K562 (cell line): ENCODE results near the gene ZNF613. TPM values are rescaled to one million over a fixed set of nuclear protein-coding genes. Genes with fewer than 3 reads are reported as not detected.
A peak's percentile ranks its signal among the peaks of the same experiment; 100 is the strongest.

Source experiments
- ATAC-seq: fragments of 200-7000 bp; cut with Tn5 transposase; 3 replicates; pipeline ENCODE4 v1.9.1; 2020; ENCODE audit warnings: moderate library complexity
- BruUV-seq: library from RNA; stranded (reverse); fragments of 400-500 nt; replicated peaks from 2 replicates; lab custom pipeline; 2021; lab: Mats Ljungman, UMichigan
- CTCF ChIA-PET: fragments of 300-600 bp; formaldehyde crosslinking; extraction: SDS; loops from one replicate; lab custom pipeline; 2021; ENCODE audit warnings: low intra/inter-chr PET ratio; lab: Yijun Ruan, JAX
- POLR2A ChIA-PET: fragments of 300-600, 350-650 bp; sonication (Branson Sonifier 250); formaldehyde crosslinking; extraction: SDS; loops from one replicate; lab custom pipeline; 2021; ENCODE audit warnings: antibody characterized with exemption, inconsistent platforms; lab: Yijun Ruan, JAX
- DNase-seq, 4 experiments: peaks; one replicate each; pipeline versions ENCODE4 v3.0.0 to v3.0.0-alpha.2; 2011 to 2018; ENCODE audit warnings: low spot score in 3 of 4, mixed read lengths in 3 of 4; ENCODE audit errors: extremely low read depth in 1 of 4
- FAIRE-seq: peaks from 2 replicates; lab custom pipeline; 2011; peaks lifted over from hg19 to GRCh38; lab: Jason Lieb, UNC
- H2AFZ ChIP-seq: 2 replicates; pipeline ENCODE4 v1.6.0; 2011; ENCODE audit warnings: low read depth, low read length, control low read depth, inconsistent platforms
- H3K27ac ChIP-seq: fragments of 200-600 bp; 3 replicates; pipeline ENCODE4 v1.8.0; 2011; ENCODE audit warnings: low read depth, mild to moderate bottlenecking, control low read depth, inconsistent platforms, low read length, moderate library complexity, mixed read lengths; ENCODE audit errors: extremely low read depth
- H3K27me3 ChIP-seq, 2 experiments: fragments of 300-600 bp in 1 of 2; 2 replicates in 1 of 2; 3 replicates in 1 of 2; pipeline versions ENCODE4 v1.6.0 to v1.8.0; 2011; ENCODE audit warnings: inconsistent platforms in 2 of 2, low read length in 2 of 2, mild to moderate bottlenecking in 1 of 2, mixed read lengths in 1 of 2, moderate library complexity in 1 of 2; ENCODE audit not compliant: control insufficient read depth in 2 of 2, insufficient read depth in 2 of 2
- H3K36me3 ChIP-seq: fragments of 300-600 bp; 3 replicates; pipeline ENCODE4 v1.8.0; 2011; ENCODE audit warnings: mild to moderate bottlenecking, low read length, inconsistent platforms; ENCODE audit not compliant: control insufficient read depth, insufficient read depth
- H3K4me1 ChIP-seq, 2 experiments: fragments of 200-600 bp in 1 of 2; replicated peaks in 1 of 2; 2 replicates in 1 of 2; 3 replicates in 1 of 2; pipeline versions ENCODE4 v1.5.1 to v1.8.0; 2011; ENCODE audit warnings: inconsistent platforms in 2 of 2, low read length in 2 of 2, mild to moderate bottlenecking in 1 of 2, mixed read lengths in 1 of 2, moderate library complexity in 1 of 2; ENCODE audit not compliant: control insufficient read depth in 2 of 2, insufficient read depth in 2 of 2
- H3K4me2 ChIP-seq: 2 replicates; pipeline ENCODE4 v1.6.1; 2011; ENCODE audit warnings: low read length, control low read depth, inconsistent platforms, mixed read lengths; ENCODE audit not compliant: insufficient read depth
- H3K4me3 ChIP-seq: fragments of 200-600 bp; sonication (generic), shearing (Covaris generic); 2 replicates; pipeline ENCODE4 v1.5.1; 2016; ENCODE audit warnings: control low read depth, inconsistent platforms
- H3K79me2 ChIP-seq: fragments of 200-600 bp; 3 replicates; pipeline ENCODE4 v1.8.0; 2011; ENCODE audit warnings: low read length, inconsistent platforms; ENCODE audit not compliant: control insufficient read depth, insufficient read depth
- H3K9ac ChIP-seq, 2 experiments: 2 replicates each; pipeline versions ENCODE4 v1.6.0 to v1.6.1; 2011; ENCODE audit warnings: low read depth in 2 of 2, low read length in 2 of 2, control low read depth in 1 of 2, inconsistent platforms in 1 of 2, mild to moderate bottlenecking in 1 of 2, mixed read lengths in 1 of 2; ENCODE audit not compliant: insufficient read depth in 1 of 2
- H3K9me1 ChIP-seq: one replicate; pipeline ENCODE4 v1.6.0; 2011; ENCODE audit warnings: inconsistent platforms, mild to moderate bottlenecking, low read length, moderate library complexity; ENCODE audit not compliant: control insufficient read depth, insufficient read depth
- H3K9me3 ChIP-seq: replicated peaks from 2 replicates; pipeline ENCODE4 v1.5.1; 2011; ENCODE audit warnings: low read depth, low read length, inconsistent platforms; ENCODE audit not compliant: control insufficient read depth, insufficient read depth
- H4K20me1 ChIP-seq: replicated peaks from 2 replicates; pipeline ENCODE4 v1.6.1; 2011; ENCODE audit warnings: low read length, inconsistent platforms, mixed read lengths; ENCODE audit not compliant: control insufficient read depth, insufficient read depth
- AFF4 ChIP-seq: sonication (generic); formaldehyde crosslinking; IDR thresholded peaks from 2 replicates; pipeline ENCODE4 v1.8.0; 2023; ENCODE audit warnings: mild to moderate bottlenecking, missing genetic modification reagents
- CBX1 ChIP-seq: sonication (generic); IDR thresholded peaks from 2 replicates; pipeline ENCODE4 v1.6.1; 2016; ENCODE audit warnings: antibody characterized with exemption, low read depth, mild to moderate bottlenecking
- CBX3 ChIP-seq, 2 experiments: IDR thresholded peaks; 1 replicate in 1 of 2; 2 replicates in 1 of 2; pipeline ENCODE4 v1.6.1; 2012; ENCODE audit warnings: inconsistent platforms in 2 of 2, low read length in 2 of 2, borderline replicate concordance in 1 of 2, control low read depth in 1 of 2
- ETV5 ChIP-seq: sonication (generic); formaldehyde crosslinking; IDR thresholded peaks from 2 replicates; pipeline ENCODE4 v1.4.0; 2020; ENCODE audit warnings: low read depth, mild to moderate bottlenecking, missing genetic modification reagents
- MCM3 ChIP-seq: fragments of 450-650 bp; IDR thresholded peaks from 2 replicates; pipeline ENCODE4 v1.6.1; 2016
- TARDBP ChIP-seq: fragments of 450-650 bp; IDR thresholded peaks from 2 replicates; pipeline ENCODE4 v1.6.1; 2016
- U2AF1 ChIP-seq: fragments of 200-400 bp; formaldehyde crosslinking; optimal IDR thresholded peaks from 2 replicates; pipeline ENCODE3; 2017; ENCODE audit warnings: mild to moderate bottlenecking, low read depth, low read length, moderate library complexity
- ZHX1 ChIP-seq: fragments of 150-350 bp; conservative IDR thresholded peaks from 2 replicates; pipeline ENCODE4 v1.6.1; 2014; ENCODE audit warnings: low read length
- ZNF740 ChIP-seq, 3 experiments: fragments of 200-800 bp in 1 of 3; sonication (Bioruptor generic) in 1 of 3; sonication (generic) in 1 of 3; formaldehyde crosslinking in 1 of 3; IDR thresholded peaks; 2 replicates each; pipeline versions ENCODE4 v1.6.1 to v1.8.0; 2016 to 2022; ENCODE audit warnings: mild to moderate bottlenecking in 2 of 3, missing compliant biosample characterization in 2 of 3, missing genetic modification characterization in 2 of 3, missing genetic modification reagents in 1 of 3
- WGBS: fragments of 100-300 bp; shearing (Covaris generic); methylation state at CpG from one replicate; pipeline ENCODE4 v1.1.6; 2016; ENCODE audit warnings: low coverage, mixed read lengths; ENCODE audit not compliant: insufficient coverage; ENCODE audit errors: missing lambda C conversion rate; 5-methylcytosine and 5-hydroxymethylcytosine counted together
- in situ Hi-C: fragments of 300-500 bp; cut with MboI; formaldehyde crosslinking; loops from 4 replicates; pipeline ENCODE4 v1.15.0; 2018; ENCODE audit warnings: inconsistent platforms, mixed read lengths
- intact Hi-C: fragments of 100-400 bp; cut with micrococcal nuclease; formaldehyde crosslinking; loops from 2 replicates; pipeline ENCODE4 v1.14.2; 2022
- polyA plus RNA-seq, 8 experiments: library from polyadenylated mRNA; depleted of rRNA in 4 of 8; stranded (reverse) in 5 of 8; unstranded in 3 of 8; fragments of >200 nt; fragmentation: Nextera tagmentation in 2 of 8; fragmentation: Illumina TruSeq in 1 of 8; extraction: Ambion mirVana in 2 of 8; extraction: Trizol in 1 of 8; gene quantifications; 2 replicates each; pipeline versions ENCODE4 v1.2.1 to v1.2.3, GENCODE V29; 2011 to 2014; ENCODE audit warnings: inconsistent platforms in 1 of 8, missing spikeins in 1 of 8
- total RNA-seq, 7 experiments: library from RNA; depleted of rRNA in 6 of 7; stranded (reverse); fragments of >200 nt in 6 of 7; fragmentation: Illumina TruSeq in 2 of 7; extraction: Trizol in 2 of 7; gene quantifications; 2 replicates each; pipeline versions ENCODE4 v1.2.1 to v1.2.3, GENCODE V29; 2011 to 2021; ENCODE audit warnings: low replicate concordance in 1 of 7

The ZNF613 gene
- total and polyA plus RNA-seq, 9 of the 15 experiments (the other 6 are each of a cell fraction or from before 2014, with no cell fraction given), result 2.1 to 4.5 (median 2.7) TPM

- Histone ChIP-seq H4K20me1 (no peaks in the 10 kb centered on the region), H3K9me1 (no peaks in the 10 kb centered on the region), H3K4me3 (no peak overlapping the region), H3K9me3 (peaks cover 21% of the 10 kb centered on the region), H3K4me2 (no peak overlapping the region), H3K79me2 (no peaks in the 10 kb centered on the region), H3K36me3 (no peaks in the 10 kb centered on the region), H3K27ac (no peak overlapping the region), H3K4me1 (no peaks in the 10 kb centered on the region; a peak in 2 of 5 replicates), H3K9ac (no peak overlapping the region), H3K27me3 (no peaks in the 10 kb centered on the region), H2AFZ (no peak overlapping the region)
- 0% methylated on average over 8 of the region's 8 CpGs for WGBS
- ChIA-PET POLR2A (interaction anchor here (0.5 kb wide), 1 partner anchor 99 kb away, joined by 3 read pairs; no protein-coding TSS in a partner anchor), CTCF (no interaction called here)
- no TSS peak for BruUV-seq
- intact Hi-C loops, result no loop called here
- in situ Hi-C loops, result no loop called here
- no peak for ATAC-seq
- no peak for FAIRE-seq
- peak in 1 of 4 experiments; percentile 29 for DNase-seq
- no peak for TF ChIP-seq TARDBP
- no peak for TF ChIP-seq ETV5 (CRISPR knock-in tag)
- 0 out of 2 replicates have a peak, but pooled peaks have one; percentile 26 for TF ChIP-seq ZNF740 (CRISPR knock-in tag; IDR thresholded peaks at IDR 0.05)
- TF ChIP-seq ZNF740 (tag; IDR thresholded peaks at IDR 0.05), result no peak
- TF ChIP-seq CBX1, result peak; percentile 74; the same call in 1 of the 2 replicates
- no peak for TF ChIP-seq AFF4
- no peak for TF ChIP-seq ZHX1
- TF ChIP-seq MCM3, result no peak
- TF ChIP-seq U2AF1, result no peak
- peak in 1 of 2 experiments; percentile 31; a peak in 1 of 3 replicates for TF ChIP-seq CBX3 (IDR thresholded peaks at IDR 0.05; ENCODE audit: borderline replicate concordance in 1 of 2, low read length in 2 of 2)
Observed at GRCh38 chr19:51921949-51922348, 5.3 kb upstream of the ZNF613 start.
